CD4-positive, alpha-beta memory T cell (primary cell): ENCODE measurements around the gene MCC. TPM values are rescaled to one million over a fixed set of nuclear protein-coding genes. Genes with fewer than 3 reads are reported as not detected.

ENCODE experiments used
- CTCF ChIA-PET: fragments of 350-600 bp; sonication (Branson Sonifier 250); formaldehyde crosslinking; loops from one replicate; lab custom pipeline; 2021; ENCODE audit warnings: inconsistent platforms; ENCODE audit not compliant: partially characterized antibody; lab: Charles Lee
- POLR2A ChIA-PET: fragments of 350-600 bp; sonication (Branson Sonifier 250); formaldehyde crosslinking; loops from one replicate; lab custom pipeline; 2021; ENCODE audit not compliant: partially characterized antibody; lab: Charles Lee
- DNase-seq, 5 donors: peaks; one replicate each; pipeline versions ENCODE4 v3.0.0 to v3.0.0-alpha.2; 2020 to 2022; ENCODE audit warnings: mixed read lengths in 1 of 5
- H3K27ac ChIP-seq: one replicate; pipeline ENCODE4 v1.7.0; 2013; ENCODE audit warnings: low read depth, low read length
- H3K27me3 ChIP-seq: 2 replicates; pipeline ENCODE4 v1.7.0; 2013; ENCODE audit warnings: mild to moderate bottlenecking, low read length, moderate library complexity; ENCODE audit not compliant: insufficient read depth
- H3K36me3 ChIP-seq: 2 replicates; pipeline ENCODE4 v1.7.0; 2013; ENCODE audit warnings: mild to moderate bottlenecking, low read length, moderate library complexity; ENCODE audit not compliant: insufficient read depth
- H3K4me1 ChIP-seq: 2 replicates; pipeline ENCODE4 v1.7.0; 2013; ENCODE audit warnings: mild to moderate bottlenecking, low read length, moderate library complexity; ENCODE audit not compliant: insufficient read depth
- H3K4me3 ChIP-seq, 2 donors: one replicate each; pipeline ENCODE4 v1.7.0; 2013; ENCODE audit warnings: low read length in 2 of 2, mild to moderate bottlenecking in 1 of 2
- H3K9me3 ChIP-seq, 2 donors: one replicate each; pipeline ENCODE4 v1.7.0; 2013; ENCODE audit warnings: low read length in 2 of 2, control low read depth in 1 of 2; ENCODE audit not compliant: control insufficient read depth in 1 of 2
- H3K27ac Mint-ChIP-seq, 7 donors: one replicate each; pipeline ENCODE4 v1.8.0; 2020 to 2021; ENCODE audit warnings: mixed read lengths in 7 of 7, mild to moderate bottlenecking in 6 of 7, inconsistent platforms in 3 of 7, moderate library complexity in 3 of 7
- H3K27me3 Mint-ChIP-seq, 2 donors: one replicate each; pipeline ENCODE4 v1.8.0; 2020 to 2021; ENCODE audit warnings: mixed read lengths in 2 of 2
- H3K36me3 Mint-ChIP-seq, 2 donors: one replicate each; pipeline ENCODE4 v1.8.0; 2020 to 2021; ENCODE audit warnings: mixed read lengths in 2 of 2, inconsistent platforms in 1 of 2, mild to moderate bottlenecking in 1 of 2
- H3K4me1 Mint-ChIP-seq, 4 donors: one replicate each; pipeline ENCODE4 v1.8.0; 2020 to 2021; ENCODE audit warnings: mixed read lengths in 4 of 4, mild to moderate bottlenecking in 1 of 4
- H3K4me3 Mint-ChIP-seq, 8 donors: one replicate each; pipeline ENCODE4 v1.8.0; 2020 to 2021; ENCODE audit warnings: mixed read lengths in 8 of 8, mild to moderate bottlenecking in 7 of 8, moderate library complexity in 6 of 8, inconsistent platforms in 3 of 8
- H3K9me3 Mint-ChIP-seq, 8 donors: one replicate each; pipeline ENCODE4 v1.8.0; 2020 to 2021; ENCODE audit warnings: mixed read lengths in 8 of 8, mild to moderate bottlenecking in 5 of 8, inconsistent platforms in 3 of 8, moderate library complexity in 1 of 8
- intact Hi-C: fragments of 100-400 bp; cut with micrococcal nuclease; formaldehyde crosslinking; loops from one replicate; pipeline ENCODE4 v1.15.1; 2023
- polyA plus RNA-seq, 2 donors: library from polyadenylated mRNA; unstranded; fragments of 300-500 nt; fragmentation: Illumina TruSeq; gene quantifications; one replicate each; pipeline ENCODE4 v1.2.3, GENCODE V29; 2021
- total RNA-seq, 2 experiments: library from RNA; stranded (reverse); gene quantifications; one replicate each; pipeline ENCODE4 v1.2.3, GENCODE V29; 2021

The MCC gene
- total and polyA plus RNA-seq, 4 experiments from 2014 or later, result 0.92 to 12.1 (median 7.7) TPM

DNA sequence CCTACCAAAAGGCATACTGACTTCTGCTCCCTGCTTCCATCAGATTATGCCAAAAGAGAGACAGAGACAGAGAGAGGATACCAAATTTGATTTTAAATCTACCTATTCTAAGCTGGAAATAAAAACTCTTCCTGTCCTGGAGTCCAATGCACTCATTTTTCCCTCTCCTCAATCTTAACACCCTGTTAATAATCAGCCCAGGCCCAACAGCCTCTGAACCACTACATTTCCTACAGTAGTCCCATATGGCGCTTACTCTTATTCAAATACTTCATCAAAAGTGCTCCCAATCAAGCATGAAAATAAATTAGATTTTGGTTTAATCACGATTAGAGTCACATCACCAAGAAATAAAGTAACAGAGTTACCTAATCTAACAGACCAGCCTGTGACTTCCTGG lies 205.8 kb downstream of the MCC start:
- H3K27ac Mint-ChIP-seq, result no peak overlapping the region
- H3K9me3 Mint-ChIP-seq, result peaks cover 0 to 3% (median 0%) of the 10 kb centered on the region in 8 donors
- no peaks in the 10 kb centered on the region for H3K27me3 Mint-ChIP-seq
- no peak for DNase-seq
- Histone ChIP-seq H3K27me3 (no peaks in the 10 kb centered on the region), H3K36me3 (no peaks in the 10 kb centered on the region), H3K27ac (no peak overlapping the region), H3K9me3 (no peaks in the 10 kb centered on the region), H3K4me1 (no peaks in the 10 kb centered on the region), H3K4me3 (no peak overlapping the region)
- peaks cover 5 to 18% (median 9%) of the 10 kb centered on the region in 4 donors for H3K4me1 Mint-ChIP-seq
- CTCF ChIA-PET, result interaction anchor here (1.3 kb wide), 1 partner anchor 54 kb away, joined by 3 read pairs; no protein-coding TSS in a partner anchor
- intact Hi-C loops, result no loop called here
- POLR2A ChIA-PET, result no interaction called here
- H3K36me3 Mint-ChIP-seq, result peaks cover 0 to 7% of the 10 kb centered on the region in 2 donors
- no peak overlapping the region for H3K4me3 Mint-ChIP-seq

GRCh38 chr5:113281194-113281593 lies 207.1 kb downstream of the MCC start:
- intact Hi-C loops, result no loop called here
- H3K27ac Mint-ChIP-seq, result no peak overlapping the region
- peaks cover 4 to 23% (median 8%) of the 10 kb centered on the region in 4 donors for H3K4me1 Mint-ChIP-seq
- H3K9me3 Mint-ChIP-seq, result peaks cover 0 to 3% (median 0%) of the 10 kb centered on the region in 8 donors
- no peaks in the 10 kb centered on the region for H3K36me3 ChIP-seq
- no peaks in the 10 kb centered on the region for H3K4me1 ChIP-seq
- no peak for DNase-seq
- H3K9me3 ChIP-seq, result no peaks in the 10 kb centered on the region
- no peak overlapping the region for H3K27ac ChIP-seq
- no peak overlapping the region for H3K4me3 ChIP-seq
- no peak overlapping the region for H3K4me3 Mint-ChIP-seq
- H3K36me3 Mint-ChIP-seq, result peaks cover 0 to 4% of the 10 kb centered on the region in 2 donors
- no peaks in the 10 kb centered on the region for H3K27me3 Mint-ChIP-seq
- ChIA-PET CTCF (interaction anchor here (1.3 kb wide), 1 partner anchor 55 kb away, joined by 3 read pairs; no protein-coding TSS in a partner anchor), POLR2A (no interaction called here)
- no peaks in the 10 kb centered on the region for H3K27me3 ChIP-seq

- Mint-ChIP-seq H3K27me3 (no peaks in the 10 kb centered on the region), H3K9me3 (peaks cover 0 to 2% (median 0%) of the 10 kb centered on the region in 8 donors), H3K4me3 (no peak overlapping the region), H3K36me3 (peaks cover 0 to 2% of the 10 kb centered on the region in 2 donors), H3K4me1 (peaks cover 3 to 23% (median 8%) of the 10 kb centered on the region in 4 donors), H3K27ac (no peak overlapping the region)
- Histone ChIP-seq H3K4me3 (no peak overlapping the region), H3K9me3 (no peaks in the 10 kb centered on the region), H3K27ac (no peak overlapping the region), H3K4me1 (no peaks in the 10 kb centered on the region), H3K36me3 (no peaks in the 10 kb centered on the region), H3K27me3 (no peaks in the 10 kb centered on the region)
- DNase-seq, result no peak
- intact Hi-C loops, result no loop called here
- CTCF ChIA-PET, result no interaction called here
- POLR2A ChIA-PET, result no interaction called here
Observed at GRCh38 chr5:113280541-113280940, 207.7 kb downstream of the MCC start.

DNA sequence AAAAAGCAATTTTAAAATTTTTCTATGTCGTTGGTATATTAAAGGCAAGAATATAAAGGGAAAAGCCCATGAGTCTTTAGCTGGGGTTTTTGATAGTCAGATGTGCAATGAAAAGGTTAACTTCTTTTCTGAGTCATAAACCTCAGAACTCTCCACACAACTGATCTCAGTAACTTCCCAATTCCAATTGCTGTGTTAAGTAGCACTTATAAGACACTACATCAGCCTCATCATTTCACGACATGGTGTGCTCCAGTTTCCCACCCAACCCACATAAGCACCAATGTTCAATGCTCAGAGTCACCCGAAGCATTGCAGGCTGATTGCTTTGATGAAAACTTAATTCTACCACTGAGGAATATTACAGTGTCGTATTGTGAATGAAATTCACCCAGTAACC lies 209.3 kb downstream of the MCC start:
- intact Hi-C loops, result no loop called here
- no peaks in the 10 kb centered on the region for H3K9me3 Mint-ChIP-seq
- H3K4me1 Mint-ChIP-seq, result peaks cover 5 to 23% (median 9%) of the 10 kb centered on the region in 4 donors
- H3K27ac Mint-ChIP-seq, result no peak overlapping the region
- no peaks in the 10 kb centered on the region for H3K36me3 ChIP-seq
- CTCF ChIA-PET, result interaction anchor here (1.1 kb wide), 1 partner anchor 283 kb away, joined by 3 read pairs; no protein-coding TSS in a partner anchor
- H3K36me3 Mint-ChIP-seq, result no peaks in the 10 kb centered on the region
- H3K27me3 ChIP-seq, result no peaks in the 10 kb centered on the region
- no peak overlapping the region for H3K4me3 Mint-ChIP-seq
- no peaks in the 10 kb centered on the region for H3K27me3 Mint-ChIP-seq
- peaks cover under 1% of the 10 kb centered on the region for H3K4me1 ChIP-seq
- H3K4me3 ChIP-seq, result no peak overlapping the region
- DNase-seq, result no peak
- H3K27ac ChIP-seq, result no peak overlapping the region
- H3K9me3 ChIP-seq, result no peaks in the 10 kb centered on the region
- POLR2A ChIA-PET, result no interaction called here

GRCh38 chr5:113276493-113276892 lies 211.8 kb downstream of the MCC start:
- no peak overlapping the region for H3K4me3 Mint-ChIP-seq
- peaks cover 4% of the 10 kb centered on the region for H3K4me1 ChIP-seq
- POLR2A ChIA-PET, result no interaction called here

GRCh38 chr5:113276001-113276400 lies 212.3 kb downstream of the MCC start:
- no peaks in the 10 kb centered on the region for H3K9me3 ChIP-seq
- no peaks in the 10 kb centered on the region for H3K27me3 Mint-ChIP-seq
- CTCF ChIA-PET, result interaction anchor here (0.7 to 1.1 kb wide), 2 partner anchors 279 to 280 kb away, joined by 3 to 4 read pairs; no protein-coding TSS in a partner anchor
- no peaks in the 10 kb centered on the region for H3K36me3 ChIP-seq
- no peak overlapping the region for H3K27ac ChIP-seq
- intact Hi-C loops, result no loop called here
- DNase-seq, result no peak
- no peak overlapping the region for H3K27ac Mint-ChIP-seq
- H3K27me3 ChIP-seq, result no peaks in the 10 kb centered on the region
- no peak overlapping the region for H3K4me3 ChIP-seq
- H3K4me3 Mint-ChIP-seq, result no peak overlapping the region
- peaks cover 9 to 30% (median 11%) of the 10 kb centered on the region in 4 donors for H3K4me1 Mint-ChIP-seq
- H3K36me3 Mint-ChIP-seq, result no peaks in the 10 kb centered on the region
- POLR2A ChIA-PET, result no interaction called here
- peaks cover 4% of the 10 kb centered on the region for H3K4me1 ChIP-seq
- H3K9me3 Mint-ChIP-seq, result no peaks in the 10 kb centered on the region

More at GRCh38 chr5:113276493-113276892, 211.8 kb downstream of the MCC start:
- Mint-ChIP-seq H3K27me3 (no peaks in the 10 kb centered on the region), H3K4me1 (peaks cover 10 to 31% (median 12%) of the 10 kb centered on the region in 4 donors), H3K36me3 (no peaks in the 10 kb centered on the region), H3K9me3 (no peaks in the 10 kb centered on the region), H3K27ac (no peak overlapping the region)
- Histone ChIP-seq H3K27me3 (no peaks in the 10 kb centered on the region), H3K9me3 (no peaks in the 10 kb centered on the region), H3K27ac (no peak overlapping the region), H3K4me3 (no peak overlapping the region), H3K36me3 (no peaks in the 10 kb centered on the region)
- no peak for DNase-seq
- intact Hi-C loops, result no loop called here
- CTCF ChIA-PET, result interaction anchor here (0.7 kb wide), 1 partner anchor 226 kb away, joined by 3 read pairs; no protein-coding TSS in a partner anchor

DNA sequence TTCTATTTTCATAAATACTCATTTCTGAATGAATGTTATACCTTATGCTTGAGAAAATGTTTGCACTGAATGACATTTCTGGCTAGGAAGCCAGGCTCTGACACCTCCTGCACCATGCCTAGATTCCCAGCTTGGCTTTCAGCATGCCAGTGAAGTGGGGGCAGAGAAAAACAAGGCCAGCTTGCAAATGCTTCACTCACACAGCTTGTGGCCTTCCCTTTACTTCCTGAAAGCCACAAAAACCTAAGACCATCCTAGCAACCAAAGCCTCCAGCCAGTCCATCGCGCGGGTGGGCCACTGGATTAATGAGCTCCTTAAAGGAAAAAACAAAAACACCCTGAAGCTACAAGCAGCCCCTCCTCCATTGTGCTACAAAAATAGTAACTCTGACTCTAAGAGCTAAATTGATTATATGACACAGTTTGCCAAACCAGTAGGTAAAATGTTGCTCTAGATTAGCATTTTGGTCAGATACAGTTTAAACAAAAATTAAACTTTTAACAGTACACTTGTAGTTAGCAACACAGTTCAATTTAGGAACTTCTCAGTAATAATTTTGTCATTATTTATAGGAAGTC lies 213.3 kb downstream of the MCC start:
- Histone ChIP-seq H3K27me3 (no peaks in the 10 kb centered on the region), H3K4me3 (no peak overlapping the region), H3K36me3 (no peaks in the 10 kb centered on the region), H3K27ac (no peak overlapping the region), H3K4me1 (peaks cover 6% of the 10 kb centered on the region), H3K9me3 (no peaks in the 10 kb centered on the region)
- Mint-ChIP-seq H3K36me3 (no peaks in the 10 kb centered on the region), H3K27me3 (no peaks in the 10 kb centered on the region), H3K4me3 (no peak overlapping the region), H3K27ac (no peak overlapping the region), H3K9me3 (no peaks in the 10 kb centered on the region), H3K4me1 (peaks cover 9 to 40% (median 11%) of the 10 kb centered on the region in 4 donors)
- ChIA-PET POLR2A (interaction anchor here (1.3 kb wide), 2 partner anchors 11 to 20 kb away, joined by 3 to 5 read pairs; no protein-coding TSS in a partner anchor), CTCF (interaction anchor here (1.0 to 1.2 kb wide), 3 partner anchors 12 to 279 kb away, joined by 3 to 4 read pairs (median 3); no protein-coding TSS in a partner anchor)
- intact Hi-C loops, result no loop called here
- no peak for DNase-seq
